MM.1S (cell line): ENCODE data around the gene NEDD4L.

Experiments used
- DNase-seq: peaks from one replicate; pipeline ENCODE4 v3.0.0-alpha.2; 2015
- H2AFZ ChIP-seq: fragments of 300-600 bp; sonication (generic); 2 replicates; pipeline ENCODE4 v1.6.0; 2016; ENCODE audit warnings: antibody characterized with exemption, low read length
- H3F3A ChIP-seq: fragments of 300-600 bp; sonication (generic); 2 replicates; pipeline ENCODE4 v1.6.1; 2016; ENCODE audit warnings: mild to moderate bottlenecking, antibody characterized with exemption, low read length, moderate library complexity, mixed read lengths; ENCODE audit not compliant: insufficient read depth
- H3K27ac ChIP-seq: fragments of 300-600 bp; sonication (generic); 2 replicates; pipeline ENCODE4 v1.5.1; 2016; ENCODE audit warnings: mild to moderate bottlenecking, low read length
- H3K27me3 ChIP-seq: fragments of 300-600 bp; sonication (generic); replicated peaks from 2 replicates; pipeline ENCODE4 v1.6.0; 2016; ENCODE audit warnings: low read length; ENCODE audit not compliant: insufficient read depth
- H3K36me3 ChIP-seq: fragments of 300-600 bp; sonication (generic); replicated peaks from 2 replicates; pipeline ENCODE4 v1.6.1; 2016; ENCODE audit warnings: mild to moderate bottlenecking, low read length, mixed read lengths; ENCODE audit not compliant: insufficient read depth
- H3K4me1 ChIP-seq: fragments of 300-600 bp; sonication (generic); 2 replicates; pipeline ENCODE4 v1.6.1; 2016; ENCODE audit warnings: low read length, mixed read lengths
- H3K4me2 ChIP-seq: fragments of 300-600 bp; sonication (generic); 2 replicates; pipeline ENCODE4 v1.6.0; 2016; ENCODE audit warnings: low read depth, low read length
- H3K4me3 ChIP-seq: fragments of 300-600 bp; sonication (generic); 2 replicates; pipeline ENCODE4 v1.5.1; 2016; ENCODE audit warnings: low read length, mixed read lengths
- H3K79me2 ChIP-seq: fragments of 300-600 bp; sonication (generic); 2 replicates; pipeline ENCODE4 v1.6.1; 2016; ENCODE audit warnings: mixed run types, low read length, mixed read lengths
- H3K9ac ChIP-seq: fragments of 300-600 bp; sonication (generic); 2 replicates; pipeline ENCODE4 v1.6.1; 2016; ENCODE audit warnings: low read length, mixed read lengths
- H3K9me2 ChIP-seq: fragments of 300-600 bp; sonication (generic); replicated peaks from 2 replicates; pipeline ENCODE4 v1.6.1; 2016; ENCODE audit warnings: mild to moderate bottlenecking, low read length, mixed read lengths; ENCODE audit not compliant: insufficient read depth
- H3K9me3 ChIP-seq: fragments of 300-600 bp; sonication (generic); replicated peaks from 2 replicates; pipeline ENCODE4 v1.6.1; 2016; ENCODE audit warnings: mild to moderate bottlenecking, low read length, mixed read lengths; ENCODE audit not compliant: insufficient read depth
- H4K20me1 ChIP-seq: fragments of 300-600 bp; sonication (generic); 2 replicates; pipeline ENCODE4 v1.6.1; 2016; ENCODE audit warnings: mild to moderate bottlenecking, low read length, moderate library complexity, mixed read lengths; ENCODE audit not compliant: insufficient read depth
- CTCF ChIP-seq: fragments of 300-600 bp; sonication (generic); IDR thresholded peaks from 2 replicates; pipeline ENCODE4 v1.5.1; 2016; ENCODE audit warnings: antibody characterized with exemption, low read length, mixed read lengths
- EZH2 ChIP-seq: fragments of 300-600 bp; sonication (generic); optimal IDR thresholded peaks from 2 replicates; pipeline ENCODE3; 2017; ENCODE audit warnings: low read depth, mild to moderate bottlenecking, antibody characterized with exemption, low read length, mixed read lengths
- EZH2phosphoT487 ChIP-seq: fragments of 300-600 bp; sonication (generic); IDR thresholded peaks from 2 replicates; pipeline ENCODE4 v1.6.1; 2018; ENCODE audit warnings: antibody characterized with exemption, low read length

Gene NEDD4L

GRCh38 chr18:58315041-58315440, 271.0 kb downstream of the NEDD4L start:
- no peak for DNase-seq
- no peaks in the 10 kb centered on the region for H3K9me3 ChIP-seq
- no peaks in the 10 kb centered on the region for H3K9me2 ChIP-seq
- H3K4me2 ChIP-seq: no peak overlapping the region
- H3K79me2 ChIP-seq: no peaks in the 10 kb centered on the region
- H3K27ac ChIP-seq: no peak overlapping the region
- H3F3A ChIP-seq: no peaks in the 10 kb centered on the region
- TF ChIP-seq EZH2phosphoT487 (no peak), EZH2 (no peak), CTCF (no peak)
- no peak overlapping the region for H3K9ac ChIP-seq
- H3K27me3 ChIP-seq: no peaks in the 10 kb centered on the region
- H3K4me3 ChIP-seq: no peak overlapping the region
- no peaks in the 10 kb centered on the region for H3K36me3 ChIP-seq
- no peaks in the 10 kb centered on the region for H4K20me1 ChIP-seq
- H2AFZ ChIP-seq: no peak overlapping the region
- no peaks in the 10 kb centered on the region for H3K4me1 ChIP-seq

GRCh38 chr18:58315739-58316215, 271.8 kb downstream of the NEDD4L start:
- H3F3A ChIP-seq: no peaks in the 10 kb centered on the region
- H3K4me3 ChIP-seq: no peak overlapping the region
- no peak for DNase-seq
- no peak overlapping the region for H2AFZ ChIP-seq
- no peaks in the 10 kb centered on the region for H3K36me3 ChIP-seq
- H3K9ac ChIP-seq: no peak overlapping the region
- H3K79me2 ChIP-seq: no peaks in the 10 kb centered on the region
- no peak overlapping the region for H3K27ac ChIP-seq
- H3K9me2 ChIP-seq: no peaks in the 10 kb centered on the region
- no peaks in the 10 kb centered on the region for H4K20me1 ChIP-seq
- TF ChIP-seq EZH2phosphoT487: no peak
- TF ChIP-seq CTCF: no peak
- TF ChIP-seq EZH2: no peak
- H3K4me2 ChIP-seq: no peak overlapping the region
- no peaks in the 10 kb centered on the region for H3K9me3 ChIP-seq
- no peaks in the 10 kb centered on the region for H3K27me3 ChIP-seq
- no peaks in the 10 kb centered on the region for H3K4me1 ChIP-seq

- H2AFZ ChIP-seq: no peak overlapping the region
- no peaks in the 10 kb centered on the region for H3F3A ChIP-seq
- H3K9ac ChIP-seq: no peak overlapping the region
- H3K27me3 ChIP-seq: no peaks in the 10 kb centered on the region
- TF ChIP-seq CTCF: no peak
- TF ChIP-seq EZH2: no peak
- no peak for TF ChIP-seq EZH2phosphoT487
- H3K4me1 ChIP-seq: no peaks in the 10 kb centered on the region
- DNase-seq: no peak
- no peaks in the 10 kb centered on the region for H3K79me2 ChIP-seq
- H3K4me3 ChIP-seq: no peak overlapping the region
- no peaks in the 10 kb centered on the region for H3K36me3 ChIP-seq
- no peaks in the 10 kb centered on the region for H4K20me1 ChIP-seq
- H3K9me2 ChIP-seq: no peaks in the 10 kb centered on the region
- no peak overlapping the region for H3K27ac ChIP-seq
- no peaks in the 10 kb centered on the region for H3K9me3 ChIP-seq
- H3K4me2 ChIP-seq: no peak overlapping the region
Measured at GRCh38 chr18:58316396-58317342, 272.6 kb downstream of the NEDD4L start.
